NCI-H2107 (cell line): ENCODE results near the gene AREG.

Experiments used
- DNase-seq: peaks from one replicate; lab custom pipeline; 2025; lab: John Stamatoyannopoulos, UW

AREG gene

DNA sequence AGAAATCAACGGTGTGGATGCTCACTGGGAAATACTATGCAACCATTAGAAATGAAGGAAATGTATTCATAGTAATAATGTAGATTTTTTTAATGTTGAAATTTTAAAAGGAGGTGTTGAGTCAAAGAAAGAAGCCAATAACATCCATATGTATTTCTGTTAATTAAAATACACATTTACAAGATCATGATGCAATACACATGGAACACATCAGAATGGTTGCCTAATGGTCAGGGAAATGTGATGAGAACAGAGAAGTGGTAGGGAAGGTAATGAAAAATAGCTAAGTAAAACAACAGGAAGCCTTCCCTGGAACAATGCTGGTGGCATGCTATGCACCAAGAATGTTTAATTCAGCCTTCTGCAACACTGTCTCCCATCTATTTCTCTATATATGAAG lies 18.2 kb downstream of the AREG start:
- DNase-seq: no peak

DNA sequence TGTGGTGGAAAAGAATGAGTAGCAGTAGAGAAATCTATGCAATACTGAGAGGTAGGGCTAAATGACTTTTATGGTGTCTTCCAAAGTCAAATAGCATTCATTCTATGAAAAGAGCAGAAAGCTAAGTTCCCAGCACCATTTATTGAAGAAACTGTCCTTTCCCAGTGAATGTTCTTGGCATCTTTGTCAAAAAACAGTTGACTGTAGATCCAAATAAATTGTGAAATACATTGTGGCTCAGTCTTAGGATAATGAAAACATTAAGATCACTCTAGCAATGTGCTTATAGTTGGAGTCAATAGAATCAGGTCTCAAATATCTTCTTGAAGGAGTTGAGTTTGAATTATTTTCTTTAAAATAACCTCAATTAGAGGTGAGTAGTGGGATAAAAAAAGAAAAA lies 19.4 kb downstream of the AREG start:
- no peak for DNase-seq

GRCh38 chr4:74466242-74466641 lies 21.3 kb downstream of the AREG start:
- no peak for DNase-seq

GRCh38 chr4:74471264-74471663 lies 26.3 kb downstream of the AREG start:
- no peak for DNase-seq

GRCh38 chr4:74473155-74473811 lies 28.3 kb downstream of the AREG start:
- no peak for DNase-seq

- no peak for DNase-seq
Observed at GRCh38 chr4:74474345-74475090, 29.6 kb downstream of the AREG start.

DNA sequence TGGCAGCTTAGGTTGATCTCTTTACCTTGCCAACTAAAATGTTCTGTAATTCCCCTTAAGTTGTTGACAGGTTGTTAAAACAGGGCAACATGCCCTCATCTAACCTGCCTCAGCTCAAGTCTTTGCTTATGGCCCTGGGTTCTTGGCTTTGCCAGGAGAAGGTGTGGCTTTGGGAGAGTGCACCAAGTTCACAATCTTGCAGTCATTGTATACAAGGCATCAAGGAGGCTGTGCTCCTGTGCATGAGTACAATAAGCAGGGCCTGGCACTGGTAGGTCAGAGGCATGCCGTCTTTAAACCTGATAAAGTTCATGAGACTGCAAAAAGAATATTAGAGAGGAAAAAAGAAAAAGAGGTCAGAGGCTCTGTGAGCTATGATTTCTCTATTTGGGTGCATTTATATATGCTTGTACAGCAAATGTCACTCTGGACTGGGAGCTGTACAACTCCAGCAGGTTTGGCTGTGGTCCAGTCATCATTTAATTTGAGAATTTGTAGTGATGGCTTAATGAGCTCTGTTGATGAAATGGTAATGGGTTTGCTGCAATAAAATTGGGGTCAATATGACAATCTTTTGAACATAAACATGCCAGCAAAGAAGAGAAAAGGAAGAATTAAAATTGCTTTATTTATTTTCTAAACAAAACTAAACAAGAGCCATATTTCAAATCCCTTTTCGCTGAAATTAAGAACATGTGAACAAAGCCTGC lies 30.3 kb downstream of the AREG start:
- DNase-seq: no peak

DNA sequence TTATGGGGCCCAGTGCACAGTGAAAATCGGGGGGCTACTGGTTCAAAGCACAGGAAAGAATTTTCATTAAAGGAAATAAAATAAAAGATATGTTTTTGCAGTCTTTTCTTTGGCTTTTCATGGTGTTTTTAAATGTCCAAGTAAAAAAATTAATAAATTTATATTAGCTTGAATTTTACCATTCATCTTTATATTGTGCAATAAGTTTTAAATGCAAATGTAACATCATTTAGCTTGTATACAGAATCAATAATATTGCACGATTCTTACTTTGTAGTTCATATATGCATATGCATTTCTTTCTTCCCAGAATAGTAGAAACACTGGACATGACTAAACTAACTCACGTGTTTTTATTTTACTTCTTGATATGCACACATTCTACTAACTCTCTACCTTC lies 31.0 kb downstream of the AREG start:
- DNase-seq: no peak

DNA sequence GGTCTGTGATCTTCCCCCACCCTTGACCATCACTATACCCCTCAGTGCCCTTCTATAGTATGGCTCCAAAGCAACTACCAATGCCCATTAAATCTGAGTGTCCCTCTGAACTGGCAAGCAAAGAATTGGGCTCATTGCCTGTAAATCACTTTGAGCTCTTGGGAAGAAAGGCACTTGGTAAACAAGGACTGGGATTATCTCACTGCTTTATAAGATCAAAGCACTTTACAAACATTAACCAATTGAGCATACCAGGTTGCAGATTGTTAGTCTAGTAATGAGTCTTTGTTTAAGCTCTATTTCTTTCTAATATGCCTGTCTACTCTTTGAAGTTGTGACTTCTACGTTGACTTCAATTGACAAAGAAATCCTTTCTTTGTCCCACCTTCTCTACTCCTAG lies 34.1 kb downstream of the AREG start:
- DNase-seq: no peak

DNA sequence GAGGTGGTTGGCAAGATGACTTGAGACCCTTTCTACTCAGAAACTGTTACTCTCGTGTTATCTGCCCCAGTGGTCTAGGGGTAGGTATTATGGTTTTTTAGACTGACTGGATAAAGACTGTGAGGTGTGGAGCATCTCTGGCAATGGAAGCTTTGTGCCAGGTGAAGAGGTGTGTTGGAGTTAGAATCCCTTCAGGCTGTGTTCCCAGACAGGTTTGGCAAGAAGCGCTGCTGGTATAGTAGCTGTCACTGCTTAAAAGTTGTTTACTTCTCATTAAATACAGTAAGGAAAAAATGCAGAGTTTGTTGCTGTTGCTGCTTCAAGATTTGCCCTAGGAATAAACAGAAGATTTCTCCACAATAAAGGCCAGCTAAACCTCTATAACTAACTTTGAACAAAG lies 35.3 kb downstream of the AREG start:
- DNase-seq: no peak

DNA sequence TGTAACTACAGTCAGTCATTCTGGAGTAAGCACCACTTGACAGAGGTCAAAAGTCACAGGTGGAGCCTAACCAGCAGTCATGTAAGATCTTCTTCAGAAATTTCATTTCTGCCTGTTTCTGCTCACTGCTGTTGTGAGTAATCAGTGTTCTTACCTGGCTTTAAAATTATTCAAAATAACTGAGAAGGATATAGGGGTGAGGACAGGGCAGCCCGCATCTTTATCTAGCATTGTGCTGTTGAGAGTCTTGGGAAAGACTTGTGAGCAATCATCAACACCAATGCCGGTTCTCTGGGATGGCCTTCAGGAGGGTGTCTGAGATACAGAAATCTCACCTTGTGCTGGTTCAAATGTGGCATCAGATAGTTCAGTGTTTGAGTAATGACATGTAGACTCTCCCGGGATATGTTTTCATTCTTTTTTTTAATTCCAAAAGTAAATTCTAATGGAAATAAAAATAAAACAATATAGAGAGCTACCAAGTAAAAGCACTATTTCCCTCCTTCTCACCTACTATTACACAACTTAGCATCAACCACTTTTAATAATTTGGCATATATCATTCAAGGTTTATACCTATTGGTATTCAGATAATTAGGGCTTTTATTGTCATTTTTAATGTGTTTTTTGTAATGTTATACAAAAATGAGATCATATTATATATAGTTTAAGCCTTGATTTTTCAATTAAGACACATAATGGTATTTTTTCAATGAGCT lies 37.1 kb downstream of the AREG start:
- DNase-seq: no peak

GRCh38 chr4:74483226-74483911 lies 38.4 kb downstream of the AREG start:
- DNase-seq: no peak

DNA sequence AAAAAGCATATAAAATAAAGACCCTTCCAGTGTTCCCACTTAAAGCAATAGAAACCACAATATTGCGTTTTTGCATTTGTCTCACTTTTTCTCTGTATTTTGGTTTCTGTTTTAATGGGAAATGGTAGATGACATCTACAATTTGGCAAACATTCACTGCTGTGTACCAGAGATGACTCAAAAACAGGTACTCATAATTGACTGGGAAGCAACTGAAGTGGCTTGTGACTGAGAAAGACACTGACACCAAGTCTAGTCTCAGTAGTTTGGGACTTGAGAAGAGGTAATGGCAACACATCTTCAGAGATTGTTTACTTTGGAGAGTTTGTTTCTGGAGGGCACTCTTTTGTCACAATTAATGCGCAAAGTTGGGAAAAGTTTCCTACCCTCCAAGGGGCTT lies 42.0 kb downstream of the AREG start:
- DNase-seq: no peak

DNA sequence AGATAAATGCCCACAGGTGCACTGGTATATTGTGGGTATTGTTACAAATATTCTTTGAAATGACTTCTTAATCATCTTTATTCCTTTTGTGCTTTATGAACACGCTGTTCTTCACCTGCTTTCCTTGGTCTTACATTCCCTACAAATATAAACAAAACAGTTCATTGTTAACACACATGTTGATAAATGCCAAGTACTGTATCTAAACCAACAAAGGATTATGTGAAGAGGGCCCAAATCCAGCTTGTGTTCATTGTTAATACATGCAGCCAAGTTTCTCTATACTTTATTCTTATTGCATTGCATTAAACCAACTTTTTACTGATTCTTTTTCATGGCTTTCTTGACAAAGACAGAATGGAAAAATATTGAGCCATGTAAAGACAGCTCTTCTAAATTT lies 42.8 kb downstream of the AREG start:
- DNase-seq: no peak

- DNase-seq: no peak
Observed at GRCh38 chr4:74490736-74491135, 45.8 kb downstream of the AREG start.

DNA sequence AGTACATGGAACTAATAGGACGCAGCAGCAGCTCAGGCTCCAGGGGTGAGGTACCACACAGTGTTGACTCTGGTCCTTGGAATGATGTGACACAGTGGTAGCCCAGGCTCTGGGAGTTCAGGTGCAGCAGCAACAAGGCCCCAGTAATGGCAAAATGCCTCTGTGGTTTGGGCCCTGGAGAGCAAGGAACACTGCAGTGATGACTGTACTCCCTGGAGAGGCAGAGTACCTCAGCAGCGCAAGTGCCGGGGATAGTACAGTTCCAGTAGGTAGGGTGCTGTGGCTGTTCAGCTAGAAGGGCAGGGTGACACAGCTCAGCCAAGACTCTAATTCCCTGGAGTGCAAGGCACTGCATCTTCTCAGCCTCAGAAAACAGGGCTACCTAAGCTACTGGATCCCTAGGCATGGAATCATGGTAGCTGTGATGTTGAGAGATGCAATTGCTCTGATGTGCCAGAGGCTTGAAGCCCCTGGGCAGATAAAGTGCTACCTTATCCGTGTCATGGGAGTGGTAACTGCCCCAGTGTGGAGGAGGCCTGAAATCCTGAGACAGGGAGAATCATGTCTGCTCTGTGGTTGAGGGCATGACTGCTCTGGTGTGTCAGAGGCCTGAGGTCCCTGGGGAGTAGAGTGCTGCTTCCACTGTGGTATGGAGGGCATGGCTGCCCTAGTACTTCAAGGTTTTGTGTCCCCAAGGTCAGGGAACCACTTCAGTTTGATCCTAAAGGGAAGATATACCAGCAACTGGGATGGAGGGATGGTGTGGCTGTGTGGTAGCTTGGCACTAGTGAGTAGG lies 55.2 kb downstream of the AREG start:
- DNase-seq: no peak

- DNase-seq: no peak
Observed at GRCh38 chr4:74501579-74501978, 56.6 kb downstream of the AREG start.

- no peak for DNase-seq
Observed at GRCh38 chr4:74503580-74503979, 58.6 kb downstream of the AREG start.

GRCh38 chr4:74504212-74504611 lies 59.3 kb downstream of the AREG start:
- DNase-seq: no peak
